ENCODE measurements around the gene MEIS1. TPM values are rescaled to one million over a fixed set of nuclear protein-coding genes. Genes with fewer than 3 reads are reported as not detected.
A peak's percentile ranks its signal among the peaks of the same experiment; 100 is the strongest.

The MEIS1 gene
- total and polyA plus RNA-seq, 2 of the 8 experiments (the other 6 are each of a cell fraction or from before 2014, with no cell fraction given) = 0.17 to 1.2 TPM

DNA sequence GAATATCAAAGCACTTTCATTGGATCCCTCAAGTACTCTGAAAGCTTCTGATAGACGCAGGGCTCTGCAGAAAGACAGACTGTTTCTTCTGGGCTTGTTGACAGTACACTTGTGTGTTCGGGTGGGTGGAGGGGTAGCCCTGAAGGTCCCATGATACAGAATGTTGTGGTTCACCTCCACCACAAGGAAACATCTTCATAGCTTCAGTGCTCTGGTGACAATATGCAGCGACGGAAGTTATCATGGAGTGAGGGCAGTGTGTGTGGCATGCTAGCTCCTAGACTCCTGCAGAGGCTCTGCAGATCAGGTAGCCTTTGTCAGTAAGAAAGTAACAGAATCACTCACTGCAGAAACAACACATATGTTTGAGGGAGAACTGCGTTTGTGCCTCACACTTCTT, 90.7 kb downstream of the MEIS1 start:
- ChIA-PET POLR2A (ENCODE audit: partially characterized antibody) (no interaction called here), CTCF (ENCODE audit: partially characterized antibody) (interaction anchor here (0.9 to 1.2 kb wide), 2 partner anchors 14 to 49 kb away, joined by 3 to 4 read pairs; no protein-coding TSS in a partner anchor)
- H3K36me3 ChIP-seq (ENCODE audit: control insufficient read depth in 2 of 4, insufficient read depth in 4 of 4, low read length in 3 of 4) = no peaks in the 10 kb centered on the region
- H4K91ac ChIP-seq (replicated peaks; ENCODE audit: insufficient read length, low read length) = no peak overlapping the region
- no peak for FAIRE-seq
- no peak overlapping the region for H3K23ac ChIP-seq (ENCODE audit: insufficient read length)
- no peaks in the 10 kb centered on the region for H3K79me2 ChIP-seq (ENCODE audit: control insufficient read depth in 1 of 2, insufficient read depth in 2 of 2, low read length in 2 of 2)
- no peak overlapping the region for H2BK120ac ChIP-seq (replicated peaks; ENCODE audit: low read depth, low read length)
- no peak overlapping the region for H2BK12ac ChIP-seq (ENCODE audit: low read depth, low read length)
- no peak overlapping the region for H3K14ac ChIP-seq (ENCODE audit: insufficient read length)
- H3K18ac ChIP-seq (ENCODE audit: extremely low read depth, low read length) = no peak overlapping the region
- 73% methylated on average over 5 of the region's 5 CpGs; no CpG with 5 or more reads in 1 of the 2 experiments for WGBS, 2 experiments (ENCODE audit: extremely low coverage in 1 of 2, insufficient coverage in 1 of 2, insufficient read length in 1 of 2, insufficient replicate concordance in 2 of 2, low coverage in 1 of 2, low lambda C conversion rate in 2 of 2, missing lambda C conversion rate in 1 of 2)
- no peaks in the 10 kb centered on the region for H3K9me3 ChIP-seq (ENCODE audit: insufficient read depth in 2 of 2, low read depth in 1 of 2, low read length in 1 of 2)
- no peak overlapping the region for H3K56ac ChIP-seq (replicated peaks; ENCODE audit: insufficient read length, low read depth, low read length)
- H3K4me3 ChIP-seq (ENCODE audit: extremely low read depth in 1 of 4, insufficient read depth in 2 of 4, low read depth in 3 of 4, low read length in 4 of 4) = no peak overlapping the region
- no peak overlapping the region for H3K27ac ChIP-seq (ENCODE audit: low read depth, low read length)
- no peak overlapping the region for H4K8ac ChIP-seq (ENCODE audit: extremely low read depth, insufficient read depth, low read length)
- H2BK15ac ChIP-seq (ENCODE audit: low read length) = no peak overlapping the region
- no peaks in the 10 kb centered on the region for H3K79me1 ChIP-seq (ENCODE audit: low read depth, low read length)
- no peak for DNase-seq (ENCODE audit: low read depth in 1 of 2, low spot score in 2 of 2)
- H3K27me3 ChIP-seq (replicated peaks in 1 of 4; ENCODE audit: control insufficient read depth in 3 of 4, extremely low read depth in 1 of 4, insufficient read depth in 3 of 4, low read length in 3 of 4) = no peaks in the 10 kb centered on the region
- H3K4me1 ChIP-seq (replicated peaks in 1 of 4; ENCODE audit: control insufficient read depth in 3 of 4, insufficient read depth in 4 of 4, low read length in 3 of 4) = peaks cover 0 to 7% (median 4%) of the 10 kb centered on the region in 4 experiments; a peak in 3 of 7 replicates
- no peak overlapping the region for H2BK5ac ChIP-seq (ENCODE audit: low read depth, low read length)
- H2AK5ac ChIP-seq (ENCODE audit: low read depth, low read length) = no peak overlapping the region
- H4K20me1 ChIP-seq (replicated peaks in 1 of 2; ENCODE audit: control insufficient read depth in 1 of 2, insufficient read depth in 2 of 2, low read length in 2 of 2) = no peaks in the 10 kb centered on the region
- H4K5ac ChIP-seq (ENCODE audit: insufficient read length, low read depth, low read length) = no peak overlapping the region
- H3K4ac ChIP-seq (replicated peaks; ENCODE audit: insufficient read length, low read depth, low read length) = no peak overlapping the region
- peak overlapping the region; percentile 63; the same call in 1 of the 2 replicates for H2AFZ ChIP-seq (ENCODE audit: low read length)
- H3K9ac ChIP-seq (replicated peaks in 1 of 4; ENCODE audit: extremely low read depth in 1 of 4, low read depth in 3 of 4, low read length in 3 of 4) = no peak overlapping the region
- H3K23me2 ChIP-seq (ENCODE audit: low read depth, low read length) = no peaks in the 10 kb centered on the region
- no peak overlapping the region for H2BK20ac ChIP-seq (ENCODE audit: low read length)
- no peak overlapping the region for H3K4me2 ChIP-seq (ENCODE audit: insufficient read depth in 1 of 2, low read depth in 2 of 2, low read length in 2 of 2)
- TF ChIP-seq BRCA1 (IDR thresholded peaks at IDR 0.05; ENCODE audit: low read depth, low read length) = no peak
- TF ChIP-seq FOSL1 (IDR thresholded peaks at IDR 0.05; ENCODE audit: insufficient read depth, low read depth, low read length) = no peak
- TF ChIP-seq EGR1 (IDR thresholded peaks at IDR 0.05; ENCODE audit: borderline replicate concordance, low read depth, low read length) = no peak
- no peak for TF ChIP-seq RBBP5 (IDR thresholded peaks at IDR 0.05; ENCODE audit: borderline replicate concordance, low read depth, low read length)
- TF ChIP-seq HDAC2 (IDR thresholded peaks at IDR 0.05; ENCODE audit: borderline replicate concordance in 1 of 2, low read depth in 2 of 2, low read length in 2 of 2) = no peak
- TF ChIP-seq SIX5 (IDR thresholded peaks at IDR 0.05; ENCODE audit: low read depth, low read length) = no peak
- no peak for TF ChIP-seq GABPA (IDR thresholded peaks at IDR 0.05; ENCODE audit: borderline replicate concordance, insufficient read depth, low read length)
- TF ChIP-seq, protein P1, sequence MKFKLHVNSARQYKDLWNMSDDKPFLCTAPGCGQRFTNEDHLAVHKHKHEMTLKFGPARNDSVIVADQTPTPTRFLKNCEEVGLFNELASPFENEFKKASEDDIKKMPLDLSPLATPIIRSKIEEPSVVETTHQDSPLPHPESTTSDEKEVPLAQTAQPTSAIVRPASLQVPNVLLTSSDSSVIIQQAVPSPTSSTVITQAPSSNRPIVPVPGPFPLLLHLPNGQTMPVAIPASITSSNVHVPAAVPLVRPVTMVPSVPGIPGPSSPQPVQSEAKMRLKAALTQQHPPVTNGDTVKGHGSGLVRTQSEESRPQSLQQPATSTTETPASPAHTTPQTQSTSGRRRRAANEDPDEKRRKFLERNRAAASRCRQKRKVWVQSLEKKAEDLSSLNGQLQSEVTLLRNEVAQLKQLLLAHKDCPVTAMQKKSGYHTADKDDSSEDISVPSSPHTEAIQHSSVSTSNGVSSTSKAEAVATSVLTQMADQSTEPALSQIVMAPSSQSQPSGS (IDR thresholded peaks at IDR 0.05; ENCODE audit: low read length) = no peak
- TF ChIP-seq TEAD4 (IDR thresholded peaks at IDR 0.05; ENCODE audit: low read depth, low read length) = no peak
- no peak for TF ChIP-seq SIN3A (conservative IDR thresholded peaks at IDR 0.05 in 1 of 2, IDR thresholded peaks at IDR 0.05 in 1 of 2; ENCODE audit: low read depth in 1 of 2, low read length in 2 of 2)
- TF ChIP-seq, protein P2, sequence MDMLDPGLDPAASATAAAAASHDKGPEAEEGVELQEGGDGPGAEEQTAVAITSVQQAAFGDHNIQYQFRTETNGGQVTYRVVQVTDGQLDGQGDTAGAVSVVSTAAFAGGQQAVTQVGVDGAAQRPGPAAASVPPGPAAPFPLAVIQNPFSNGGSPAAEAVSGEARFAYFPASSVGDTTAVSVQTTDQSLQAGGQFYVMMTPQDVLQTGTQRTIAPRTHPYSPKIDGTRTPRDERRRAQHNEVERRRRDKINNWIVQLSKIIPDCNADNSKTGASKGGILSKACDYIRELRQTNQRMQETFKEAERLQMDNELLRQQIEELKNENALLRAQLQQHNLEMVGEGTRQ (IDR thresholded peaks at IDR 0.05; ENCODE audit: low read length) = no peak

Measured in H1 (cell line).